GM21529 (cell line): ENCODE results near the gene SMAD3.

Source experiments
- ATAC-seq: cut with Tn5 transposase; IDR thresholded peaks from one replicate; pipeline ENCODE4 v1.9.1; 2021; ENCODE audit not compliant: unreplicated experiment

The SMAD3 gene

GRCh38 chr15:67192185-67192820, 126.9 kb downstream of the SMAD3 start:
- no peak for ATAC-seq

GRCh38 chr15:67193223-67193990, 128.0 kb downstream of the SMAD3 start:
- no peak for ATAC-seq

DNA sequence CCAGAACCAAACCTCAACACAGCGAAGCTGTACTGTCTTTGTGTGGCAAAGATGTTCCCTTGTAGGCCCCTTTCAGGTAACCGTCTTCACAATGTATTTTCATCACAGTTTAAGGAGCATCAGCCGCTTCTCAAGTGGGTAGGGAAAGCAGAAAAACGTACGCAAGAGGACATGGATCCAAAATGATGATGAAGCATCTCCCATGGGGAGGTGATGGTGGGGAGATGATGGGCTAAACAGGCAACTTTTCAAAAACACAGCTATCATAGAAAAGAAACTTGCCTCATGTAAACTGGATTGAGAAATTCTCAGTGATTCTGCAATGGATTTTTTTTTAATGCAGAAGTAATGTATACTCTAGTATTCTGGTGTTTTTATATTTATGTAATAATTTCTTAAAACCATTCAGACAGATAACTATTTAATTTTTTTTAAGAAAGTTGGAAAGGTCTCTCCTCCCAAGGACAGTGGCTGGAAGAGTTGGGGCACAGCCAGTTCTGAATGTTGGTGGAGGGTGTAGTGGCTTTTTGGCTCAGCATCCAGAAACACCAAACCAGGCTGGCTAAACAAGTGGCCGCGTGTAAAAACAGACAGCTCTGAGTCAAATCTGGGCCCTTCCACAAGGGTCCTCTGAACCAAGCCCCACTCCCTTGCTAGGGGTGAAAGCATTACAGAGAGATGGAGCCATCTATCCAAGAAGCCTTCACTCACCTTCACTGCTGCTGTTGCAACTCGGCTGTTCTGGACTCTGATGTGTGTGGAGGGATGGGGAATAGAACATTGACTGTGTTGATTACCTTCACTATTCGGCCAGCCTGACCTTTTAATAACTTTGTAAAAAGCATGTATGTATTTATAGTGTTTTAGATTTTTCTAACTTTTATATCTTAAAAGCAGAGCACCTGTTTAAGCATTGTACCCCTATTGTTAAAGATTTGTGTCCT, 129.0 kb downstream of the SMAD3 start:
- ATAC-seq = no peak

- ATAC-seq = no peak
These were observed 129.9 kb downstream of the SMAD3 start for GRCh38 chr15:67195305-67195704.

GRCh38 chr15:67196222-67196621, 130.8 kb downstream of the SMAD3 start:
- no peak for ATAC-seq

GRCh38 chr15:67196672-67197363, 131.4 kb downstream of the SMAD3 start:
- ATAC-seq = no peak

GRCh38 chr15:67197364-67197695, 131.9 kb downstream of the SMAD3 start:
- ATAC-seq = no peak

DNA sequence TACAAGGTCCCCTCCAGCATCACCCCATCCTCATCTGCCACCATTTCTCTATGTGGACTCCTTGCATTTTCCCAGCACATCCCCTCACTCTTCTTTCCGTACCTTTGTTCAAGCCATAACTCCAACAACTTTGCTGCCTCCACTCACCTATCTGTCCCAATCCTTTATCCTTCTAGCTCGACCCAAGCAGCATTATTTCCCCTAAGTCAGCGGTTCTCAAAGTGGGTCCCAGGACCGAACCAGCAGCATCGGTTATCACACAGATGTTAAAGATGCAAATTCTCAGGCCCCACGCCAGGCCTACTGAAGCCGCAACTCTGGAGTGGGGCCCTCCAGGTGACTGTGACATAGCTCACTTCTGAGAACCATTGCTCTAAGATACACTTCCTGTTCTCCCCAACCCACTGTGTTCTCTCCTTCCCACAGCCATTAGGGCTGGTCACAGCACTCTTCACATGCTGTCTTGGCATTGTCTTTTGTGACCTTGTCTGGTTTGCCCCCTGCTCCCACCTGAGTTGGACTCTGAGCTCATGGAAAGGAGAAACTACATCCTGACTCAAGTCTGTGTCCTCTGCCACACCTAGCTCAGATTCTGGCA, 132.9 kb downstream of the SMAD3 start:
- no peak for ATAC-seq

DNA sequence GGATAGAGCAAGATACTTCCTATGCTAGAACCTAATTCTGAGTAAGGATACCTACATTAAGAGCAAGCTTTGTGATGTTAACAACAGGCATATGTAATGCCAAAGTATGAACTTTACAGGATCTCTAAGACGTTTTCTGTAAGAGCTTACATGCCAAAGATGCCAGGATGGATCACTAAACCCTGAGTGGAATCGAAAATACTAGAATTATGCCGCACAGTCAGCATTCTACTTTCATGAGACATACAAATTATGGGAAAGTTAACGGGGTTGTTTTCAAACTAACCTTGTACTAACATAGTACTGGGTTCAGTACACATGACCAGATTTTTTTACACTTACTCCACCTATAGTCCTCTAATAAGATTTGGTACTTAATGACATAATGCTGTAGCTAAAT, 134.0 kb downstream of the SMAD3 start:
- ATAC-seq = no peak

DNA sequence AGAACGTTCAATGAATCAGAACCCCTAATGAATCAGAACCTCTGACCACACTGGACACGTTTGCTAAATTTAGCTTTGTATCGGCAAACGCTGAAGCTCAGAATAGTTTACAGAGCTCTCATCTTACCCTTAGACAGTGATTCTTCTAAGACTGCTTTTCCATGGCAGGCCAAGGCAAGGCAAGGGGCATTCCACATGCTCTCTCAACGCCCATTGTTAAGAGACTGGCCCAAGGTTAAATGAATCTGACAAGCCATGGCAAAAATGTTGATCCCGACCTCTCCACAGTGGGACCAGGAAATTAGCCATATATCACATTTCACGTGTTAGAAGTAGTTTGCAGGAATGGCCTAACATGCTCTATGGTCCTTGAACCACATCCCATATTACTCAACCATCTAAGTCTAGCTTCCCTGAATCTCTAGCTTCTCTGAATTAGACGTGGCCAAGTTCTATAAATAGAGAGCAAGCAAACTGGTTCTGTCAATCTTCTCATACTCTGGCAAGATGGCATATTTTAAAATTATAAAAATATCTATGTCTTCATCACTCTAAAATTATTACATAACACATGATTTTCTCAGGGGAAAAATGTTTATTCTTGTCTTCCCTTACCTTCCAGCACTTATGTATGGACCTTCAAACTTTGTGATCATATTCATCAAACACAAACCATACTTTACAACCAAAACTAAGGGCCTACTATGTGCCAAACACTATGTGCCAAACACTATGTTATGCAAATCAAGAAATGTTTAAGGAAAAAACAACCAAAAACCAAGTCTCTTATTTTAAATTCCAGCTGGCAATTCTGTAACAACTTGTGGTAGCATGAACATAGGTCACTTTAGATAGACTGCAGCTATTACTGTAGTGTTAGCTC, 134.7 kb downstream of the SMAD3 start:
- no peak for ATAC-seq

DNA sequence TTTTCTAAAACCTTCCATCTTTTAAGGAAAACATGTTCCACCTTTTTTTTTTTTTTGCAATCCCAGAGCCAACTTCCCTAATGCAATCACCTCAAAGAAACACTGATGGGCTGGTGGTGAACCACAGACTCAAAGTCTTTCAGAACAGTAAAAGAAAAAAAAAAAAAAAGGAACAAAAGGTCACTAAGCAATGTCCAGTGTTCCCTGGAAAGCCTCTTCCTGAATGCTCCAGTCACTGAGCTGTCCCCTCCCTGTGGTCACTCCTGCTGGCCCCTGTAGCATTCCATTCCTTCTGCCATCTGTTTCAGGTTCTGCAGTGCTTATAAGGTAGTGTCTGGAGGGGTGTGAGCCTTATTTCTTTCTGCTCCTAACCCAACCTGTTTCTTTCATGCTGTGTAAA, 135.7 kb downstream of the SMAD3 start:
- ATAC-seq = no peak

DNA sequence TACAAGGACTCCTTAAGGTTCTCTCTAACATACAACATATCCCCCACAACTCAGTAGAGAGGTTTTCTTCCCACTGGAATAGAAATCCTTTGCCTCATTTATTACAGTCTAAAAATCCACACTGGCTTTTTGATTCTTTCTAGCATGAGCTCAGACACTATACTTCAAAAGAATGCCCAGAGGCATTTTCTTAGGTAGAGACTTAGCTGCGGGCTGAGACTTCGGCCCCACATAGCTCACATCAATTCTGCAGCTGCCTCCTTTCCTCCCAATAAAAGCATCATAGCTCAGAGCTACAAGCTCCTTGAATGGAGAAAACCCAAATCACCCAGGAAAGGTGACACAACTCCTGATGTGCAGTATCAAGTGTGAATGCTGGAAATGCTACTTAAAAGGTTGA, 136.7 kb downstream of the SMAD3 start:
- no peak for ATAC-seq

GRCh38 chr15:67202991-67203390, 137.6 kb downstream of the SMAD3 start:
- no peak for ATAC-seq

DNA sequence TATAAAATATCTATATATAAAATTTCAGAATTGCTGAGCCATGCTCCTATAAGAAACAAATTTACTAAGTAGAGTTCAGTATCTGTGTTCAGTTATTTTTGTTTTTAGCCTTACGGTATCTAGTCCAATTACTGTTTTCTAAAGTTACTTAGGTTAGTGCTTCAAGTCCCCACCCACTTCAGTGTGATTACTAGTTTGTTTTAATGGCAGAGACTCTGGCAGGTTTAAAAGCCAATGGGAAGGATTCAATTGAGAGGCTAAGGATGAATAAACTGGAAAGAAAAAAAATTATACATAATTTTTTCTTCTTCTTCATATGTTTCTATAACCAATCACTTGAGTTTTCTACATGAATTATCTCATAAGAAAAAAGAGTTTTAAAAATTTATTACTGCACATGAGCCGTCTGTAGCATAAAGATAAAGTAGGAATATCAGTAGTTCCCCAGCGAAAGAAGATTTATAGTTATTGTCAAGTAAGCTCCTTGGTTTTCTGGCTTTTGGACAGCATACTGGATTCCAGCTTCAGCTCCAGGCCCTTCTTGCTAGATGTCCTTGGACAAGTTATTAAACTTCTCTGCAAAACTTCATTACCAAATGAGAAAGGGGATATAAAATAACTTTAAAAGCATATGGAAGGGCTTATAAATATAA, 142.3 kb downstream of the SMAD3 start:
- ATAC-seq = no peak

- ATAC-seq = no peak
These were observed 143.0 kb downstream of the SMAD3 start for GRCh38 chr15:67208396-67208795.

GRCh38 chr15:67210555-67211168, 145.3 kb downstream of the SMAD3 start:
- ATAC-seq = no peak

- no peak for ATAC-seq
These were observed 147.4 kb downstream of the SMAD3 start for GRCh38 chr15:67212684-67213367.

DNA sequence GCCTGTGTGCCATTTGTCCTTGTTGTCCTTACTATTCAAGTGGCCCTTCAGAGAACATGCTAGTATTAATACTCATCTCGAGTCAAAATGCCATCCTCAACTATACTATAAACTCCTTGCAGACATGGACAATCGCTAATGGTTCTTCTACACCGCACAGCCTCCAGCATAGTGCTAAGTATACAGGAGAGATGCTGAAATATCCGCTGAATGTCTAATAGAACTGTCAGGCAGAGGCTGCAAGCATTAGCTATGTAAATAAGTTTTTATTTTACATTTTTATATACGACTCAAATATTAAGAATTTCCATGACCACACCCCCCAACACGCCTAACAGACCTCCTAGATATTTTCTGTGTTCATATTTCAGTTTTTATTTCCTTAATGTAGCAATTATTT, 149.7 kb downstream of the SMAD3 start:
- no peak for ATAC-seq
